Measurements from ENCODE around the gene LRFN3.

Gene LRFN3

GRCh38 chr19:35939307-35940077, 3.3 kb downstream of the LRFN3 start:
- Histone ChIP-seq H3K27me3 (ENCODE audit: control insufficient read depth, insufficient read depth, low read length) (no peaks in the 10 kb centered on the region), H3K4me1 (ENCODE audit: control insufficient read depth, insufficient read depth, low read length) (peaks cover 17% of the 10 kb centered on the region), H3K9me3 (ENCODE audit: control insufficient read depth, insufficient read depth, low read depth, low read length) (no peaks in the 10 kb centered on the region), H3K36me3 (ENCODE audit: control insufficient read depth, insufficient read depth, low read length) (peaks cover 26% of the 10 kb centered on the region; the same call in 1 of the 2 replicates), H3K27ac (ENCODE audit: low read depth, low read length) (no peak overlapping the region), H3K4me3 (ENCODE audit: low read depth, low read length) (no peak overlapping the region), H3K9ac (ENCODE audit: low read length) (no peak overlapping the region)

GRCh38 chr19:35940078-35940775, 4.1 kb downstream of the LRFN3 start:
- Histone ChIP-seq H3K27ac (ENCODE audit: low read depth, low read length) (no peak overlapping the region), H3K4me3 (ENCODE audit: low read depth, low read length) (no peak overlapping the region), H3K27me3 (ENCODE audit: control insufficient read depth, insufficient read depth, low read length) (no peaks in the 10 kb centered on the region), H3K9me3 (ENCODE audit: control insufficient read depth, insufficient read depth, low read depth, low read length) (no peaks in the 10 kb centered on the region), H3K4me1 (ENCODE audit: control insufficient read depth, insufficient read depth, low read length) (peaks cover 17% of the 10 kb centered on the region), H3K9ac (ENCODE audit: low read length) (no peak overlapping the region), H3K36me3 (ENCODE audit: control insufficient read depth, insufficient read depth, low read length) (peaks cover 27% of the 10 kb centered on the region; the same call in 1 of the 2 replicates)

GRCh38 chr19:35940839-35941238, 4.7 kb downstream of the LRFN3 start:
- Histone ChIP-seq H3K27ac (ENCODE audit: low read depth, low read length) (no peak overlapping the region), H3K4me1 (ENCODE audit: control insufficient read depth, insufficient read depth, low read length) (peaks cover 13% of the 10 kb centered on the region), H3K27me3 (ENCODE audit: control insufficient read depth, insufficient read depth, low read length) (no peaks in the 10 kb centered on the region), H3K9me3 (ENCODE audit: control insufficient read depth, insufficient read depth, low read depth, low read length) (no peaks in the 10 kb centered on the region), H3K9ac (ENCODE audit: low read length) (no peak overlapping the region), H3K4me3 (ENCODE audit: low read depth, low read length) (no peak overlapping the region), H3K36me3 (ENCODE audit: control insufficient read depth, insufficient read depth, low read length) (peaks cover 27% of the 10 kb centered on the region; the same call in 1 of the 2 replicates)

- H3K9me3 ChIP-seq (ENCODE audit: control insufficient read depth, insufficient read depth, low read depth, low read length) = no peaks in the 10 kb centered on the region
- no peak overlapping the region for H3K9ac ChIP-seq (ENCODE audit: low read length)
- H3K27me3 ChIP-seq (ENCODE audit: control insufficient read depth, insufficient read depth, low read length) = no peaks in the 10 kb centered on the region
- peaks cover 6% of the 10 kb centered on the region for H3K4me1 ChIP-seq (ENCODE audit: control insufficient read depth, insufficient read depth, low read length)
- no peak overlapping the region for H3K27ac ChIP-seq (ENCODE audit: low read depth, low read length)
- H3K4me3 ChIP-seq (ENCODE audit: low read depth, low read length) = no peak overlapping the region
- H3K36me3 ChIP-seq (ENCODE audit: control insufficient read depth, insufficient read depth, low read length) = peaks cover 27% of the 10 kb centered on the region; the same call in 1 of the 2 replicates
Measured at GRCh38 chr19:35942235-35942634, 6.1 kb downstream of the LRFN3 start.

- Histone ChIP-seq H3K4me1 (ENCODE audit: control insufficient read depth, insufficient read depth, low read length) (no peaks in the 10 kb centered on the region), H3K36me3 (ENCODE audit: control insufficient read depth, insufficient read depth, low read length) (peaks cover 27% of the 10 kb centered on the region; the same call in 1 of the 2 replicates), H3K9ac (ENCODE audit: low read length) (no peak overlapping the region), H3K9me3 (ENCODE audit: control insufficient read depth, insufficient read depth, low read depth, low read length) (no peaks in the 10 kb centered on the region), H3K27ac (ENCODE audit: low read depth, low read length) (no peak overlapping the region), H3K27me3 (ENCODE audit: control insufficient read depth, insufficient read depth, low read length) (no peaks in the 10 kb centered on the region), H3K4me3 (ENCODE audit: low read depth, low read length) (no peak overlapping the region)
Measured at GRCh38 chr19:35943321-35944301, 7.4 kb downstream of the LRFN3 start.

- Histone ChIP-seq H3K9ac (ENCODE audit: low read length) (no peak overlapping the region), H3K27me3 (ENCODE audit: control insufficient read depth, insufficient read depth, low read length) (no peaks in the 10 kb centered on the region), H3K36me3 (ENCODE audit: control insufficient read depth, insufficient read depth, low read length) (peaks cover 21% of the 10 kb centered on the region; the same call in 1 of the 2 replicates), H3K27ac (ENCODE audit: low read depth, low read length) (no peak overlapping the region), H3K4me1 (ENCODE audit: control insufficient read depth, insufficient read depth, low read length) (no peaks in the 10 kb centered on the region), H3K9me3 (ENCODE audit: control insufficient read depth, insufficient read depth, low read depth, low read length) (no peaks in the 10 kb centered on the region), H3K4me3 (ENCODE audit: low read depth, low read length) (no peak overlapping the region)
Measured at GRCh38 chr19:35944556-35944955, 8.4 kb downstream of the LRFN3 start.

GRCh38 chr19:35945121-35945790, 9.1 kb downstream of the LRFN3 start:
- no peaks in the 10 kb centered on the region for H3K27me3 ChIP-seq (ENCODE audit: control insufficient read depth, insufficient read depth, low read length)
- H3K4me1 ChIP-seq (ENCODE audit: control insufficient read depth, insufficient read depth, low read length) = no peaks in the 10 kb centered on the region
- H3K9me3 ChIP-seq (ENCODE audit: control insufficient read depth, insufficient read depth, low read depth, low read length) = no peaks in the 10 kb centered on the region
- peaks cover 14% of the 10 kb centered on the region; the same call in 1 of the 2 replicates for H3K36me3 ChIP-seq (ENCODE audit: control insufficient read depth, insufficient read depth, low read length)
- H3K4me3 ChIP-seq (ENCODE audit: low read depth, low read length) = no peak overlapping the region
- H3K9ac ChIP-seq (ENCODE audit: low read length) = no peak overlapping the region
- H3K27ac ChIP-seq (ENCODE audit: low read depth, low read length) = no peak overlapping the region

GRCh38 chr19:35946203-35946602, 10.0 kb downstream of the LRFN3 start:
- Histone ChIP-seq H3K4me3 (ENCODE audit: low read depth, low read length) (no peak overlapping the region), H3K27me3 (ENCODE audit: control insufficient read depth, insufficient read depth, low read length) (no peaks in the 10 kb centered on the region), H3K36me3 (ENCODE audit: control insufficient read depth, insufficient read depth, low read length) (0 out of 2 replicates have a peak, but pooled peaks cover 8% of the 10 kb centered on the region), H3K4me1 (ENCODE audit: control insufficient read depth, insufficient read depth, low read length) (no peaks in the 10 kb centered on the region), H3K27ac (ENCODE audit: low read depth, low read length) (no peak overlapping the region), H3K9me3 (ENCODE audit: control insufficient read depth, insufficient read depth, low read depth, low read length) (no peaks in the 10 kb centered on the region), H3K9ac (ENCODE audit: low read length) (no peak overlapping the region)

- H3K36me3 ChIP-seq (ENCODE audit: control insufficient read depth, insufficient read depth, low read length) = 0 out of 2 replicates have a peak, but pooled peaks cover 3% of the 10 kb centered on the region
- no peak overlapping the region for H3K9ac ChIP-seq (ENCODE audit: low read length)
- no peaks in the 10 kb centered on the region for H3K4me1 ChIP-seq (ENCODE audit: control insufficient read depth, insufficient read depth, low read length)
- H3K27me3 ChIP-seq (ENCODE audit: control insufficient read depth, insufficient read depth, low read length) = no peaks in the 10 kb centered on the region; the same call in 1 of the 2 replicates
- no peak overlapping the region for H3K27ac ChIP-seq (ENCODE audit: low read depth, low read length)
- H3K9me3 ChIP-seq (ENCODE audit: control insufficient read depth, insufficient read depth, low read depth, low read length) = no peaks in the 10 kb centered on the region
- no peak overlapping the region for H3K4me3 ChIP-seq (ENCODE audit: low read depth, low read length)
Measured at GRCh38 chr19:35949131-35949530, 13.0 kb downstream of the LRFN3 start.

Measured in HUES6 (cell line).